Cortex of kidney (tissue), 1 donor: ENCODE data around the gene HPCAL1.
"Not testable (repeated sequence)": the region's sequence is repeated elsewhere in the genome, so short reads cannot be mapped to it uniquely, and the experiment has no call there.

Experiments used
- DNase-seq: peaks from one replicate; lab custom pipeline; 2025; lab: John Stamatoyannopoulos, UW

Gene HPCAL1

GRCh38 chr2:10284108-10284870, 18.4 kb upstream of the HPCAL1 start:
- DNase-seq, result no peak

GRCh38 chr2:10285191-10285555, 17.5 kb upstream of the HPCAL1 start:
- DNase-seq, result no peak

GRCh38 chr2:10285556-10286198, 17.0 kb upstream of the HPCAL1 start:
- no peak for DNase-seq

GRCh38 chr2:10286216-10287037, 16.3 kb upstream of the HPCAL1 start:
- no peak for DNase-seq

DNA sequence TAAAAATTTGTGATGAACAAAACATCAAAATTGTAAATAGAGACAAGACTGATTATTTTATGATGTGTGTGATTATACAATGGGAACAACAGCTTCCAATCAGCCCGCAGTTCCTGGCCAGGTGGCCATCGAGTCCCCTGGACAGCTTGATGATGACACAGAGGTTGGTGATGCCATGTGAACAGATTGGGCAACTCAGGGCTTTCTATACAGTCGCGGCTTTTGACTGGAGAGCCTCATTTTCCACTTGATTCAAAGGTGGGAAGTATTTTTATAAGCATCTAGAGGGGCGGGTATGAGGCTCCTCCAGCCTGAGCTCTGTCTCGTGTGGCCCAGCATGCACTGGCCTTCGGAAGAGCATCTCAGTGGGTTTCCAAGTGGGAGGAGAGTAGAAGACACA, 14.9 kb upstream of the HPCAL1 start:
- no peak for DNase-seq

DNA sequence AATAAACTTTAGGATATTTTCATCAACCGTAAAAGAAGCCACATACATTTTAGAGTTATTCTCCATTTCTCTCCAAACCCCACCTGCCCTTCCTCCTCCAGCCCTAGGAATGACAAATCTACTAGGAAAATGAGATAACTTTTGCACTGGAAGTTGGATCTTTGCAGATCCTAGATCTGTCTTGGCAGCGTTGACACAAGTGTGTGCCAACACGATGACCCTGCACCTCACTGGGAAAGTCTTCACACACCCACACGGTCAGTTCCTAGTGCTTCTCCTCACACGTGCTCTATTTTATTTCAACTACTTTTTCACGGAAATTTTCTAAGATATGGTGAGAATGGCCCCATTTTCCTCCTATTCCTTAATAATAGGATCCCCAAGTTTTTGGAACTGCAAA, 14.1 kb upstream of the HPCAL1 start:
- no peak for DNase-seq

GRCh38 chr2:10289352-10289751, 13.4 kb upstream of the HPCAL1 start:
- DNase-seq, result no peak

DNA sequence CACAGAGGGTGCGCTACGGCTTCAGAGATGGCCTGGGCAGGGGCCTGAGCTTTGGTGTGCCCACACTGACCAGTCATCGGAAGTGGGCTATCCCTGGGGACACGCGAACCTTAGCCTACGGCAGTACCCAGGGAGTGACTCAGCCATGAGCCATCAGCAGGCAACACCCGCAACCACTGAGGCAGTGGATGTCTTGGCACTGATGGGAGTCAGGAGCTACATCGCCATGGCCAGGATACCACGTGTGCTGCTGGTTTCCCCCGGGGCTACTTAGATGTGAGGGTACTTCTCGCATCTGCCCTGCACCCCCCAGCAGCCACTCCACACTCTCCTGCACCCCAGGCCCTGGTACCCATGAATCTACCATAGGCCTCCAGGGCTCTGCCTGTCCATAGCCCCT, 12.8 kb upstream of the HPCAL1 start:
- DNase-seq, result no peak

GRCh38 chr2:10291376-10291775, 11.3 kb upstream of the HPCAL1 start:
- not testable (repeated sequence) for DNase-seq

- DNase-seq, result no peak
Measured at GRCh38 chr2:10292033-10292432, 10.7 kb upstream of the HPCAL1 start.

DNA sequence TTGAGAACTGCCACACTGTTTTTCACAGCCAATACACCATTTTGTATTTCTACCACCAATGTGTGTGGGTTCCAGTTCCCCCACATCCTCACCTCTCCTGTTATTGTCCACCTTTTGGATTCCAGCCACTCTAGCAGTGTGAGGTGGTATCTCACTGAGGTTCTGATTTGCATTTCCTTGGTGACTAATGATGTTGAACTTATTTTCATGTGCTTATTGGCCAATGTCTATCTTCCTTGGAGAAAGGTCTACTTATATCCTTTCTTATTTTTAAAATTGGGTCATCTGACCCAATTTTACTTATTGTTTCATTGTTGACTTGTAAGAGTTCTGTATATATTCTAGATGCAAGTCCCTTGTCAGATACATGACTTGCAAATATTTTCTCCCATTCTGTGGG, 9.1 kb upstream of the HPCAL1 start:
- no peak for DNase-seq

- DNase-seq, result no peak
Measured at GRCh38 chr2:10294077-10294476, 8.6 kb upstream of the HPCAL1 start.

- DNase-seq, result not testable (repeated sequence)
Measured at GRCh38 chr2:10295649-10296048, 7.1 kb upstream of the HPCAL1 start.

DNA sequence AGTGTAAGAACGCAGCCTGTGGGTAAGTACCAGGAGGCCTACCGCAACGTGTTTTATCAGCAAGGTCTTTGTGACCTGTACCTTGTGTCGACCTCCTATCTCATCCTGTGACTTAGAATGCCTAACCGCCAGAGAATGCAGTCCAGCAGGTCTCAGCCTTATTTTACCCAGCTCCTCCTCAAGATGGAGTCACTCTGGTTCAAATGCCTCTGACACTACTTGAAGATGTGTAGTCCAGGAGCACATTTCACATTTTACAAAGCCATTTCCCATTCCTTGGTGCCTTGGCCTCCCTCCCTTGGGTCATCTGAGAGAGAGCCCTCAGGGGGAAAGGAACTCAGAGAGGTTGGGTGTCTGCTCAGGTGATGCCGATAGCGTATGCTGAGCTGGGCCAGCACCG, 6.6 kb upstream of the HPCAL1 start:
- DNase-seq, result no peak

GRCh38 chr2:10297191-10297830, 5.4 kb upstream of the HPCAL1 start:
- no peak for DNase-seq

DNA sequence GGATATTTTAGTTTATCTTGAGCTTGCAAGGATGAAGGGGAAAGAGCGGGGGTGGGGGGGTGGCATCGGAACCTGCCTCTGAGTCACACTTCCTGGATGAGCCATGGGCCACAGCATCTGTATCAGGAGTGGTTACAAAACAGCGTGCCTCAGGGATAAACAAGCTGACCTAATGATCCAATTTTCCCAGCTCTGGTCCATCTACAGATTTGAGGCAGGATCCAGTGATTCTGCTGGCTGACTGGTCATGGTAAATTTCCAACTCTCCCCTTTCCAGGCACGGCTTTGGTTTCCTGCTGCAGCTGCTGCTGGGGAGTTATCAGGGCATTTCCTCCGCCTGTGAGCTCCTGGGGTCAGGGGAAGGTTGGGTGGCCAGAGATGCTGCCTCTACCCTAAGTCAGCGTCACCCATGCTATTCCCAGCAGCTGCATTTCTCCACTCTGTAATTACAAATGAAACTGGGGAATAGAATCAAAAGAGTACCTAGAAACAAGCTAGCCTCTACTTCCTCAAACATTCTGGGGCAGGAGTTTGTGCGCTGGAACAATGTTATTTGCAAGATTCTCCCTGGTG, 4.7 kb upstream of the HPCAL1 start:
- no peak for DNase-seq

GRCh38 chr2:10298777-10299176, 3.9 kb upstream of the HPCAL1 start:
- DNase-seq, result not testable (repeated sequence)

DNA sequence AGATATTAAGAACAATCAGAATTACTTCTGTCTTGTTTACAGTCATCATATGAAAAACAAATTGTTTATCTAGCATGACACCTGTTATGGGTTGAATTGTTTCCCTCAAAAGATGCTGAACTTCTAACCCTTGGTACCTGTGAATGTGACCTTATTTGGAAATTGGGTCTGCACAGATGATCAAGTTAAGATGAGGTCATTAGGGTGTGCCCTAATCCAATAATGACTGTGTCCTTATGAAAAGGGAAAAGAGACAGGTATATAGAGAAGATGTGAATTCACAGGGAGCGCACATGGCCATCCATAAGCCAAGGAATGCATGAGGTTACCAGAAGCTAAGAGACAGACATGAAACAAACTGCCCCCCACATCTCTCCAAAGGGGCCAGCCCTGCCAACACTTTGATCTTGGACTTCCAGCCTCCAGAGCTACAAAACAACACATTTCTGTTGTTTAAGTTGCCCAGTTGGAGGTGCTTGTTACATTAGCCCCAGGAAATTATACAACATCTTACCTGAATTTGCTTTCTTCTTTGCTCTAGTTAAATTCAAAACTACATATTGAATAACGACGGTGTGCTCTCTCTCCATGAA, 2.3 kb upstream of the HPCAL1 start:
- DNase-seq, result no peak

- DNase-seq, result no peak
Measured at GRCh38 chr2:10300997-10301940, 1.4 kb upstream of the HPCAL1 start.

DNA sequence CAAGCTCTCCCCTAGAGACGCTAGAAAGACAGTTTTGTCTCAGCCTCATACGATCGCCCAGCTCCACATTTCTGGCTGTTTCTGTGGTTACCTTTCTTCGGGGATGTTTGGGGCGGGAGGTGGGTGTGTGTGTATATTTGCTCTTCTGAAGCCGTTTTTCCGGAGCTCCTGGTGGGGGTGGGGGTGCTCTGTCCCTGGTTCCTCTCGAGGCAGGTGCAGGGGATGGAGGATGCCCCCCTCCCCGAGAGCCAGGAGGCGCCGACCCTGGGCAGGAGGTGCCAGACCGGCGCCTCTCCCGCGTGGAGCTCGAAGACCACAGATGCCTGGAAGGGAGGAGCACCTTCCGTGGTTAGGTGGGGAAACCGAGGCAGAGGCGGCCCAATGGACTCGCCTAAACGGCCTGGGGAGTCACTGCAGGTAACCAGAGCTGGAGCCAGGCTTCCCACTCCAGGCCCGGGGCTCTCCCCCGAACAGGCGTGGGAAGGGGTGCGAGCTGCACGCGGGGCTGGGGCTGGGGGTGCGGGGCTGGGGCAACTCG, 694 bp upstream of the HPCAL1 start:
- DNase-seq, result no peak
